GM18870 (cell line): Measurements from ENCODE around the gene PTCRA.
"Not testable (repeated sequence)": the region's sequence is repeated elsewhere in the genome, so short reads cannot be mapped to it uniquely, and the experiment has no call there.

Experiments
- ATAC-seq: cut with Tn5 transposase; IDR thresholded peaks from one replicate; pipeline ENCODE4 v1.9.1; 2021; ENCODE audit warnings: moderate library complexity; ENCODE audit not compliant: unreplicated experiment

The PTCRA gene

GRCh38 chr6:42902429-42903263, 13.2 kb upstream of the PTCRA start:
- not testable (repeated sequence) for ATAC-seq

- ATAC-seq: no peak
These were observed 11.4 kb upstream of the PTCRA start for GRCh38 chr6:42904467-42904866.

- no peak for ATAC-seq
These were observed 8.5 kb upstream of the PTCRA start for GRCh38 chr6:42907336-42907735.

- ATAC-seq: no peak
These were observed 6.0 kb upstream of the PTCRA start for GRCh38 chr6:42909835-42910234.

GRCh38 chr6:42911171-42912021, 4.5 kb upstream of the PTCRA start:
- ATAC-seq: no peak

GRCh38 chr6:42914546-42914945, 1.3 kb upstream of the PTCRA start:
- no peak for ATAC-seq

- ATAC-seq: no peak
These were observed 435 bp downstream of the PTCRA start for GRCh38 chr6:42916288-42916687.

GRCh38 chr6:42921801-42922200, 5.9 kb downstream of the PTCRA start:
- no peak for ATAC-seq

GRCh38 chr6:42923666-42924065, 7.8 kb downstream of the PTCRA start:
- ATAC-seq: no peak

- no peak for ATAC-seq
These were observed 9.5 kb downstream of the PTCRA start for GRCh38 chr6:42925248-42925857.

- ATAC-seq: peak; percentile 68
These were observed 13.3 kb downstream of the PTCRA start, which contains the start of gene CNPY3 for GRCh38 chr6:42928986-42929820. Gene CNPY3 (plus strand): TSS chr6:42929480. CDS start chr6:42929571, 91 bp downstream.

GRCh38 chr6:42929821-42930360, 14.0 kb downstream of the PTCRA start:
- peak; percentile 64 for ATAC-seq

- no peak for ATAC-seq
These were observed 16.6 kb downstream of the PTCRA start for GRCh38 chr6:42932412-42932811.

GRCh38 chr6:42933205-42933604, 17.4 kb downstream of the PTCRA start:
- no peak for ATAC-seq

GRCh38 chr6:42935322-42935721, 19.5 kb downstream of the PTCRA start:
- no peak for ATAC-seq

- ATAC-seq: no peak
These were observed 20.5 kb downstream of the PTCRA start for GRCh38 chr6:42936398-42936797.

- no peak for ATAC-seq
These were observed 21.9 kb downstream of the PTCRA start for GRCh38 chr6:42937548-42938427.

GRCh38 chr6:42938428-42938796, 22.6 kb downstream of the PTCRA start:
- no peak for ATAC-seq
